Measurements from ENCODE around the gene G0S2. TPM values are rescaled to one million over a fixed set of nuclear protein-coding genes. Genes with fewer than 3 reads are reported as not detected.

The G0S2 gene
- total RNA-seq, 2 donors from 2014 or later = 16.1 to 17.1 TPM

DNA sequence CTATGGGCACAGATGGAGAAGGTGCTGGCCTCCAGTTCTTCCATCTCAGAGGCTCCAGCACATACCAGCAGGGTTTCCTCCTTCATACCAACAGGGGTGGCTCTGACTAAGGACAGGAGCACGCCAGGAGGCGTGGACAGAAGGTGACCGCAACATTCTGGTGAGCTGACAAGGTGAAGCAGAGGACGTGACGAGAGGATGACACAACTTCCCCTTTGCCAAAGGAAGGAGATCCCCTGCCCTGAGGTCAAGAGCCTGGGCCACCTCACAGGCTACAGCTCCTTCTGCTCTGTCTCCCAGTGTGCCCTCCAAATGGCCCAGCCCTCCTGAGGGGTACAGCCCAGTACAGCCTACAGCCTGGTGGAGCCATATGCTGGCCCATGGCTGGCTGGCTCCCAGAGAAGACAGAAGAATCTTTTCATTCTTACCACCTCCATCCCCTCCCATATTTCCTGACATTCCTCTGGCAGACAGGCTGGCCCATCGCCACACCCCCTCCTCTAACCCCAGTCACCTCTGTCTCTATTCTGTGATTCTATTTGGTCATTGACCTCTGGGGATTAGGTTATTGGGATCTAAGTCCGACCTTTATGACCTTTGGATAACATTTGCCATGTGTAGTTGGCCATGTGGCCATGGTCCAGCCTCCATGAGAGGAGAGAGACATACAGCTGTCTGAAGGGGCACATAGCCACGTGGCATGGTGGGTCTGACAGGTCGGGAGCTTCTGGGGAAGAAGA, 17.9 kb upstream of the G0S2 start:
- no peaks in the 10 kb centered on the region for H3K36me3 Mint-ChIP-seq (ENCODE audit: low read depth)
- H3K4me3 Mint-ChIP-seq = peak overlapping the region; percentile 22
- H3K27ac Mint-ChIP-seq = peak overlapping the region; percentile 24
- no peaks in the 10 kb centered on the region for H3K9me3 Mint-ChIP-seq
- H3K27me3 Mint-ChIP-seq = no peaks in the 10 kb centered on the region
- peak; percentile 49 for ATAC-seq (replicated peaks)
- peaks cover 22% of the 10 kb centered on the region for H3K4me1 Mint-ChIP-seq

DNA sequence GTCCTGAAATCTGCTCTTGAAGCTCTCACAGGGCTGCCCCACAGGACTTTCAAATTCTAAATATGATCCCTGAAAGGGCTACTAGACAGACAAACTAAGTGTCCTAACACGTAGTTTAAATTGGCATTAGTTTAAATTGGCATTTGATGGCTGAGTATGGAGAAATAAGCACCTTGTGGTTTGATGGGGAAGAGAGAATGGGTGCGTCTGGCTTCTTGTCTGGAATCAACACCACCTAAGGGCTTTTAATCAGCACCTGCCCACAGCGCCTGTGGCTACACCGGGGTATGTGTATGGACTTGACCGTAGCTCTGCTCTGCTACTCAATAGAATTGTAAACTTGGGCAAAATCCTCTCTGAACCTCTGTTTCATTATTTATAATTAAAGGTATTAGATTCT, 17.3 kb upstream of the G0S2 start:
- H3K27ac Mint-ChIP-seq = peak overlapping the region; percentile 24
- H3K36me3 Mint-ChIP-seq (ENCODE audit: low read depth) = no peaks in the 10 kb centered on the region
- H3K4me1 Mint-ChIP-seq = peaks cover 22% of the 10 kb centered on the region
- H3K27me3 Mint-ChIP-seq = no peaks in the 10 kb centered on the region
- no peak for ATAC-seq (replicated peaks)
- H3K9me3 Mint-ChIP-seq = no peaks in the 10 kb centered on the region
- no peak overlapping the region for H3K4me3 Mint-ChIP-seq

DNA sequence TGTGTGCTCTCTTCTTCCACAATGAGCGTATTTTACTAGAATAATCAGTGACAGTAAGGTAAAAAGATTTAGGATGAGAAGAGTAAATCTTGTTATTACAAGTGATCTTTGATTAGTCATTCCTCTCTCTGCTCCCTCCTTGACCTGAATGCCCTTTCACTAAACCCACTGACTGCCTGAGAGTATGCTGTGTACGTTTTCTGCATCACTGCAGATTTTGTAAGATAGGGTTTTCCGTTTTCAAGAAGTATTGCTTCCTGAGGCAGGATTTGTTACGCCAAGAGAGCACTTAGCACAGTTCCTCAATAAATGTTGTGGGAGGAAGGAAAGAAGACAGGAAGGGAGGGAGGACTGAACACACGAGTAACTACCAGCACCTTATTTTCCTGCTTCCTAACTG, 15.3 kb upstream of the G0S2 start:
- peaks cover 17% of the 10 kb centered on the region for H3K4me1 Mint-ChIP-seq
- no peaks in the 10 kb centered on the region for H3K27me3 Mint-ChIP-seq
- ATAC-seq (replicated peaks) = peak; percentile 94
- peak overlapping the region; percentile 22 for H3K27ac Mint-ChIP-seq
- no peaks in the 10 kb centered on the region for H3K36me3 Mint-ChIP-seq (ENCODE audit: low read depth)
- H3K4me3 Mint-ChIP-seq = peak overlapping the region; percentile 40
- H3K9me3 Mint-ChIP-seq = no peaks in the 10 kb centered on the region

DNA sequence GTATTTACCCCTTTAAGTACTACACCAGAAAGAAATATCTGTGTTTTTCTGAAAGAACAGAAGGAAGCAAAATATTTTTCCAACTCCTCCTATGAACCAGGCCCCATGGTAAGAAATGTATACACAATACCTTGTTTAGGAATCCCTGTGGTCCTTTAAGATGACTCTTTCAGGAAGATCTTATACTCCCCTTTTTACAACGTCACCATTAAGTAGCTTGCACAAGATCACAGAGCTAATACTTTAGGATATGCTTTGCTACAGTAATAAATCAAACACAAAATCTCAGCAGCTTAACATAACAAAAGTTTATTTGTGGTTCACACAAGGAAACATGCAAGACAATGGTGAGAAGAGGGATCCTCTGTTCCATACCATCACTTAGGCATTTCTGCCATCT, 14.1 kb upstream of the G0S2 start:
- Mint-ChIP-seq H3K27me3 (no peaks in the 10 kb centered on the region), H3K36me3 (ENCODE audit: low read depth) (no peaks in the 10 kb centered on the region), H3K27ac (no peak overlapping the region), H3K4me1 (peaks cover 17% of the 10 kb centered on the region), H3K4me3 (no peak overlapping the region), H3K9me3 (no peaks in the 10 kb centered on the region)
- no peak for ATAC-seq (replicated peaks)

DNA sequence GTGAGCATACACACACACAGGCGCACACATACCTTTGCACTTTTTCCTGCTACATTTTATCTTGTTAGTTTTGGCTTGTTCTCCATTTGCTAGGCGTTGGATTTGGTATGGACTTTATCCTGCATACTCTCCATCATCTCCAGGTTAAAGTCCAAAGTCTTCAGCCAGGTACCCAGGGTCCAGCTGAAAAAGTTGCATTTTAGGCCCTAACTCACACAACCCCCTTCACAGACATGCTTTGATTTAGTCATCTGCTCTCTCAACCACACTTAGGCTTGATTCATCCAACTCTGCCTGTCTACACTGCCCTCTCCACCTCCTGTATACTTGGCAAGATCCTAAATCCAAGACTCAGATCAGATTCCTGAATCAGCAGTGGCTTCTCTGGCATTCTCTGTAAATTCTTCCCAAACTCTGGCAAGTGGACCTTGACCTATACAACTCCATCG, 12.3 kb upstream of the G0S2 start:
- Mint-ChIP-seq H3K4me1 (peaks cover 13% of the 10 kb centered on the region), H3K36me3 (ENCODE audit: low read depth) (no peaks in the 10 kb centered on the region), H3K27ac (no peak overlapping the region), H3K4me3 (no peak overlapping the region), H3K27me3 (no peaks in the 10 kb centered on the region), H3K9me3 (no peaks in the 10 kb centered on the region)
- no peak for ATAC-seq (replicated peaks)

DNA sequence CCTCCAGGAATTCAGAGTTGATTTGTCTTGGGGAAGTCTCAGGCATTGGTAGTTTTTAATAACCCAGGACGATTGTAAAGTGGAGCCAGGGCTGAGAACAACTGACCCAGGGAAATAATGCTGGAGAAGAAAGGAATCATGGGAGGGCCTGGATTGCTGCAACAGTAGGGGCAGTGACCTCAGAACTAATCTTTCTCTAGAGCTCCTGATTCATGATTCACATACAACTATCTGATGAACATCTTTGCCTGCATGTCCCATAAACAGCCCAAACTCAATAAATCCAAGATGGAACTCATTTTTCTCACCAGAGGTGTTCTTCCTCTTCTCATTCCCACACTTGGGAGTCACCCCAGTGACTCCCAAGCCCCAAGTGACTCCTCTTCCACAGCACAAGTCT, 8.1 kb upstream of the G0S2 start:
- Mint-ChIP-seq H3K27ac (no peak overlapping the region), H3K4me3 (no peak overlapping the region)

DNA sequence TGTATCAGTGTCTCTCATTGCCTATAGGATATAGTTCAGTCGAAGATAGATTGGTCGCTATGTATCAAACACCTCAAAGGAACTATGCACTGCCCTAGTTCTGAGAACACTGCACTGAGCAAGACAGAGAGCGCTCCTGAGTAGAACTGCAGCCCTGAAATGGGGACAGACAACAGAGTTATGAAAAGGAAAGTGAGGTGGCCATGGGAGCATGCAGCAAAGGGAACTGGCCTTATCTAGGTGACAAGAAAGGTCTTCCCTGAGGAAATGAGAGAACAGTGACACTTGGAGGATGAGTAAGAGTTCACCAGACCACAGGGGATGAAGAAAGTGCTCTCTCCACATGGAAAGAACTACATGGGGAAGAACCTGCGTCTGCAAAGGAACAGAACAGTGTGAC, 7.5 kb upstream of the G0S2 start:
- H3K36me3 Mint-ChIP-seq (ENCODE audit: low read depth) = no peaks in the 10 kb centered on the region
- no peak overlapping the region for H3K4me3 Mint-ChIP-seq
- no peak overlapping the region for H3K27ac Mint-ChIP-seq
- H3K4me1 Mint-ChIP-seq = peaks cover 15% of the 10 kb centered on the region
- no peaks in the 10 kb centered on the region for H3K27me3 Mint-ChIP-seq
- peaks cover 5% of the 10 kb centered on the region for H3K9me3 Mint-ChIP-seq
- ATAC-seq (replicated peaks) = peak; percentile 80

More for the DNA sequence above, 8.1 kb upstream of the G0S2 start:
- Mint-ChIP-seq H3K9me3 (peaks cover 5% of the 10 kb centered on the region), H3K27me3 (no peaks in the 10 kb centered on the region), H3K4me1 (peaks cover 14% of the 10 kb centered on the region), H3K36me3 (ENCODE audit: low read depth) (no peaks in the 10 kb centered on the region)
- ATAC-seq (replicated peaks) = no peak

DNA sequence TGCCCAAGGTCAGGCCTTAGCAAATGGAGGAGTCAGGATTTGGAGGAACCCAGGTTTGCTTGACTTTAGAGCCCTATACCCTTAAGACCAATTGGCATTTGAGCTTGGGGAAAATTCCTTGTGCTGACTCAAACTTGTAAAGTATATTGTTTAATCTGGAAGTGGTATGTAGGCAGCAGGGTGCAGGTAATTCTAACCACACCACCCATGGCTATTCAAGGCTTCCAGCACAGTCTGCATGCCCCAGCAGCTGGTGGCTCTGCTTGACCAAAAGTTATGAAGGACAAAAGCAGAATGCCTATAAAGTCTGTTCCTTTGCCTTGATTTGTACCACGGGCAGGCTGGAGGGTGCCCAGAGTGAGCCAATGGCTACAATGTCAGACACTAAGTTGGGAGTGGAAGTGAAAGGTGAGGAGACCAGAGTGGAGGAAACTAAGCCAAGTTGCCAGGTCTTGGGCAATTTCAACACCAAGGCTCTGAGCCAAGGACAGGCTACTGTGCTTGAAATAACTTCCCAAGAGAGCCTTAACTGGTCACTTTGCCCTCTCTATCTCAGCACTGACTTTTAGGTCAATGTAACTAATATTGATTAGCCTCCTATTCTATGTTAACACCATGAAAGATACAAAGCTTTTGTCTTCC, 4.7 kb upstream of the G0S2 start:
- peaks cover 3% of the 10 kb centered on the region for H3K27me3 Mint-ChIP-seq
- ATAC-seq (replicated peaks) = no peak
- H3K4me3 Mint-ChIP-seq = peak overlapping the region; percentile 74
- no peaks in the 10 kb centered on the region for H3K36me3 Mint-ChIP-seq (ENCODE audit: low read depth)
- H3K9me3 Mint-ChIP-seq = peaks cover 5% of the 10 kb centered on the region
- no peak overlapping the region for H3K27ac Mint-ChIP-seq
- peaks cover 29% of the 10 kb centered on the region for H3K4me1 Mint-ChIP-seq

DNA sequence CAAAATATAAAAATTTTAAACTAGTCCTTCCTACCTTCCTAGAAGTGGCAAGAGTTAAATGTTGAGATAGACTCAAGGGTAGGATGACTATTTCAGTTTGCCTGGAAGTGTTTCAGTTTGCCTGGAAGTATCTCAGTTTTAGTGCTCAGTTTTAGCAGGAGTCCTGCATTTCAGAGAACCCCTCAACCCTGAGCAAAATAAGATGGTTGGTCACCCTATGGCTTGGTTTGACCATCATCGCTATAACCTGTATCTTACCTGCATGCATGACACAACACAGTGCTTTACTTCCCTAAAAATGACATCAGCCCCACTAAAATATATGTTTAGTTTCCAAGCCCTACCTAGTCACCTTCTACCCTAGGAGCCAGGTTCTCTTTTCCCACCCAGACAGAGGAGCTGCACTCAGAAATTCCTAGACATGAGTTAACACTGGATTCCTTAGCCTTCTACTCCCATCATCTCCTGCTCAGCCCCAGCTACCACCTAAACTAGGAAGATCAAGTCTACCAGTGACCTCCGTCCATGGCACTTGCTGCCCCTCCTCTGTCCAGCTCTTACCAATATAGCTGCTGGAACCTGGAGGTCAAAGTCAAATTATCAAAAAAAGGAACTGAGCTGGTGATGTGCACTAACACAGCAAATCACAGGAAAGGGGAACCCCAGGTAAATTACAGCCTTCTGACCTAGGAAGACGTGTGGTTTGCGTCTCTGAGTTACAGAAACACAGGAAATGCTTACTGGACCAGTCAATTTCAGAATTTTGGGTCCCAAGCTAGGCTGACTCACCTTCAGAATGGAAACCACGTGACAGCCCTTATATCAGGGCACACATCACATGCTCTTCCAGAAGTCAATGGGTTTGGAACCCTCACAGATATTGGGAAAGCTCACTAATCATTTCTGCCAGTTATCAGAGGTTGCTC, 2.2 kb upstream of the G0S2 start:
- Mint-ChIP-seq H3K27ac (peak overlapping the region; percentile 91), H3K36me3 (ENCODE audit: low read depth) (no peaks in the 10 kb centered on the region), H3K4me1 (peaks cover 40% of the 10 kb centered on the region), H3K27me3 (peaks cover 11% of the 10 kb centered on the region), H3K4me3 (peak overlapping the region; percentile 74), H3K9me3 (peaks cover 5% of the 10 kb centered on the region)
- ATAC-seq (replicated peaks) = peak; percentile 91

DNA sequence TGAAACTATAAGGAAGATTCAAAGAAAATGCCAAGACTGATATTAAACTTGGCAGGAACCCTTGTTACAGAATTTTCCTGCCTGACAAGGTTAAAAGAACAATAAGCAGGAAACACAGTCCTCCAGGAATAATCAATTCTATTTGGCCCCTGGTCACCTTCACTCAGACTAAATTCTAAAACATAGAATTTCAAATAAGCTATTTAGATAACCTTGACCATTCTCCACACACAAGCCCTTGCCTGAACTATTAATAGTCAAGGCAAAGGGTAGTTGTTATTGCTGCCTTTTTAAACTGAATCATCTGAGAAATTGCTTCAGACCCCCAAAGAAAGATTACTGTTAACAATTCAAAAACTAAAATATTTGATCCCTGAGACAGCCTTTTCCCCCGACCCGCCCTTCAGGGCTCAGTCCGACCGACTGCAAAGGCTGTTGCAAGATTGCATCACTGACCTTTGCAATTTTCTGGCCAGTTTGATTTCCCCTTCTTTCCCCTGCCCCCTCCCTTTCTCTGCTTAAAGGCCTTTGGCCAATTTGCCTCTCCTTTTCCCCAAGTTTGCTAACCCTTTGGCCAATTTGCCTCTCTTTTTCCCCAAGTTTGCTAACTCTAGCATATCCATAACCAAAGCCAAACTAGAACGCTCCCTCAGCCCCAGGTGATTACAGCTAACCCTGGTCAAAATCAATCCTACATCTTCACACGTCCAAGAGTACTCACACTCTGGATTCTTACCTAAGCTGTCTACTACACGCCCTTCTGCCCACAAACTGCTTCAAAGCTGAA, 1.4 kb upstream of the G0S2 start:
- H3K36me3 Mint-ChIP-seq (ENCODE audit: low read depth) = no peaks in the 10 kb centered on the region

DNA sequence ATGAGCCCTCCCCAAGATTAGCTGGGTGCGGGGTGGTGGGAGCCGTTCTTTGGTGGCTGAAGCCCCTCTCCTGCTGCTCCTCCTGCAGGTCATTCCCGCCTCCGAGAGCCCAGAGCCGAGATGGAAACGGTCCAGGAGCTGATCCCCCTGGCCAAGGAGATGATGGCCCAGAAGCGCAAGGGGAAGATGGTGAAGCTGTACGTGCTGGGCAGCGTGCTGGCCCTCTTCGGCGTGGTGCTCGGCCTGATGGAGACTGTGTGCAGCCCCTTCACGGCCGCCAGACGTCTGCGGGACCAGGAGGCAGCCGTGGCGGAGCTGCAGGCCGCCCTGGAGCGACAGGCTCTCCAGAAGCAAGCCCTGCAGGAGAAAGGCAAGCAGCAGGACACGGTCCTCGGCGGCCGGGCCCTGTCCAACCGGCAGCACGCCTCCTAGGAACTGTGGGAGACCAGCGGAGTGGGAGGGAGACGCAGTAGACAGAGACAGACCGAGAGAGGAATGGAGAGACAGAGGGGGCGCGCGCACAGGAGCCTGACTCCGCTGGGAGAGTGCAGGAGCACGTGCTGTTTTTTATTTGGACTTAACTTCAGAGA, 448 bp downstream of the G0S2 start:
- H3K9me3 Mint-ChIP-seq = peaks cover 5% of the 10 kb centered on the region
- no peak for ATAC-seq (replicated peaks)
- H3K4me1 Mint-ChIP-seq = peaks cover 40% of the 10 kb centered on the region
- peaks cover 11% of the 10 kb centered on the region for H3K27me3 Mint-ChIP-seq
- H3K36me3 Mint-ChIP-seq (ENCODE audit: low read depth) = no peaks in the 10 kb centered on the region
- peak overlapping the region; percentile 70 for H3K27ac Mint-ChIP-seq
- peak overlapping the region; percentile 74 for H3K4me3 Mint-ChIP-seq

More for the DNA sequence above, 1.4 kb upstream of the G0S2 start:
- peaks cover 40% of the 10 kb centered on the region for H3K4me1 Mint-ChIP-seq
- ATAC-seq (replicated peaks) = no peak
- peaks cover 11% of the 10 kb centered on the region for H3K27me3 Mint-ChIP-seq
- peak overlapping the region; percentile 74 for H3K4me3 Mint-ChIP-seq
- peak overlapping the region; percentile 91 for H3K27ac Mint-ChIP-seq
- peaks cover 5% of the 10 kb centered on the region for H3K9me3 Mint-ChIP-seq

DNA sequence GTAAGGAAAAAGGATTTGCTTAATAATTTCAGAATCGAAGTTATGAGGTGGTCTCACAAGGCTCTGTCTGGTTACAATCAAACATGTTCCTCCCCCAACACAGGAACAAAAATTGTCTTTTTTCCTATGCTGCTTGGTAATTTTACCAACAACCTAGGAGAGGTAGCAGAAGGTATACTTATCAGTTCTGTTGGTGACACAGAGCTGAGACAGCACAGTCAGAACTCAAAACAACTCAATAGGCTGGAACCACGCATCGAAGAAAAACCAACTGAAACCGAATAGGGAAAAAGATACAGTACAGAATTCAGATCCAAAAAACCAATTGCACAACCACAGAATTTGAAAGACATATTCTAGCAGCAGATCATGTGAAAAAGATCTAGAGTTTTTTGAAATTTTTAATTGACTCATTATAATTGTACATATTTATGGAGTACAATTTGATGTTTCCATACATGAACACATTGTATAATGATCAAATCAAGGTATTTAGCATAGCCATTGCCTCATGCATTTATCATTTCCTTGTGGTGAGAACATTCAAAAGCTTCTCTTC, 3.8 kb downstream of the G0S2 start:
- Mint-ChIP-seq H3K4me1 (peaks cover 19% of the 10 kb centered on the region), H3K27me3 (peaks cover 11% of the 10 kb centered on the region), H3K36me3 (ENCODE audit: low read depth) (no peaks in the 10 kb centered on the region), H3K9me3 (no peaks in the 10 kb centered on the region), H3K27ac (peak overlapping the region; percentile 11), H3K4me3 (no peak overlapping the region)
- peak; percentile 76 for ATAC-seq (replicated peaks)

DNA sequence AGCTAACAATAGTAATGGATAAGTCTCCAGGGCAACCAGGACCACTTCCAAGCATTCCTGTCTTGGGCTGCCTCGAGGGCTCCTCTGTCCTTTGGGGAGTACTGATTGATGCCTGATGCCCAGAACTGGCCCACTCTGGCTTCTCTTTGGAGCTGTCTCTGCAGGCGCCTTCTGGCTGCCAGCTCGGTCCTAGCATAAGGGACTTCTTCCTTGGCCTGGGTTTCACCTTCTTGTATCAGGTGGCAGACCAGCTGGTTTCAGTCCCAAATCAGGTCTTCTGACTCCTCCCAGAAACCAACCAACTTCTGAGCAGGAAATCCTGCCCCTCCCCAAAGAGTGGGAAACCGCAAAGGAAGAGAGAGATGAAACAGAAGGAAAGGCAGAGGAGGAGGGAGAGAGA, 10.6 kb downstream of the G0S2 start:
- no peaks in the 10 kb centered on the region for H3K27me3 Mint-ChIP-seq
- H3K36me3 Mint-ChIP-seq (ENCODE audit: low read depth) = no peaks in the 10 kb centered on the region
- peak overlapping the region; percentile 81 for H3K4me3 Mint-ChIP-seq
- peaks cover 27% of the 10 kb centered on the region for H3K4me1 Mint-ChIP-seq
- no peaks in the 10 kb centered on the region for H3K9me3 Mint-ChIP-seq
- peak; percentile 96 for ATAC-seq (replicated peaks)
- peak overlapping the region; percentile 87 for H3K27ac Mint-ChIP-seq
